Ishikawa (cell line): ENCODE measurements around the gene COX19.

ENCODE experiments used
- CEBPB ChIP-seq: IDR thresholded peaks from 2 replicates; pipeline ENCODE4 v1.6.1; 2012
- CREB1 ChIP-seq: IDR thresholded peaks from 2 replicates; pipeline ENCODE4 v1.6.1; 2012; ENCODE audit warnings: low read depth
- EGR1 ChIP-seq: IDR thresholded peaks from 2 replicates; pipeline ENCODE4 v1.6.1; 2012
- EP300 ChIP-seq: IDR thresholded peaks from 2 replicates; pipeline ENCODE4 v1.6.1; 2012; ENCODE audit warnings: borderline replicate concordance
- FOXM1 ChIP-seq: IDR thresholded peaks from 2 replicates; pipeline ENCODE4 v1.6.1; 2012; ENCODE audit warnings: low read depth, borderline replicate concordance
- MAX ChIP-seq: IDR thresholded peaks from 2 replicates; pipeline ENCODE4 v1.6.1; 2012
- NFIC ChIP-seq: IDR thresholded peaks from 2 replicates; pipeline ENCODE4 v1.6.1; 2012
- RAD21 ChIP-seq: IDR thresholded peaks from 2 replicates; pipeline ENCODE4 v1.6.1; 2012; ENCODE audit warnings: low read depth
- REST ChIP-seq: IDR thresholded peaks from 2 replicates; pipeline ENCODE4 v1.6.1; 2012; ENCODE audit warnings: low read depth, mild to moderate bottlenecking
- TAF1 ChIP-seq: IDR thresholded peaks from 2 replicates; pipeline ENCODE4 v1.6.1; 2012; ENCODE audit warnings: low read depth, mild to moderate bottlenecking
- TCF12 ChIP-seq: IDR thresholded peaks from 2 replicates; pipeline ENCODE4 v1.6.1; 2012; ENCODE audit warnings: low read depth
- TEAD4 ChIP-seq: IDR thresholded peaks from 2 replicates; pipeline ENCODE4 v1.6.1; 2012
- USF1 ChIP-seq: IDR thresholded peaks from 2 replicates; pipeline ENCODE4 v1.6.1; 2012

- no peak for TF ChIP-seq MAX
- TF ChIP-seq TAF1, result no peak
- no peak for TF ChIP-seq EP300
- TF ChIP-seq TEAD4, result no peak
- TF ChIP-seq CEBPB, result no peak
- TF ChIP-seq FOXM1, result no peak
- no peak for TF ChIP-seq TCF12
- no peak for TF ChIP-seq RAD21
- no peak for TF ChIP-seq CREB1
- no peak for TF ChIP-seq NFIC
- no peak for TF ChIP-seq USF1
- TF ChIP-seq REST, result no peak
- no peak for TF ChIP-seq EGR1
Observed at GRCh38 chr7:958221-959200, 16.8 kb downstream of the COX19 start.
